ENCODE results near the gene GFRAL. TPM values are rescaled to one million over a fixed set of nuclear protein-coding genes. Genes with fewer than 3 reads are reported as not detected.

Gene GFRAL
- total and polyA plus RNA-seq, 2 of the 4 experiments (the other 2 are of a cell fraction) = not detected

- Histone ChIP-seq H2AK5ac (ENCODE audit: low read depth, low read length) (no peak overlapping the region), H3K9ac (ENCODE audit: low read depth, low read length) (no peak overlapping the region), H3K27ac (ENCODE audit: insufficient read depth, low read length) (no peak overlapping the region), H2BK5ac (ENCODE audit: low read depth, low read length, poor library complexity, severe bottlenecking) (no peak overlapping the region), H2AFZ (replicated peaks; ENCODE audit: low read length, poor library complexity) (no peak overlapping the region), H4K91ac (ENCODE audit: insufficient read depth, low read depth, low read length) (no peak overlapping the region), H3K4me1 (ENCODE audit: control insufficient read depth, insufficient read depth, low read length) (peaks cover 4% of the 10 kb centered on the region; the same call in 1 of the 2 replicates), H3K4ac (ENCODE audit: low read depth, low read length) (no peak overlapping the region), H4K5ac (ENCODE audit: low read depth, low read length) (no peak overlapping the region), H3K4me2 (ENCODE audit: low read depth, low read length) (no peak overlapping the region), H3K23ac (ENCODE audit: low read depth, low read length) (no peak overlapping the region), H3K18ac (ENCODE audit: low read depth, low read length) (no peak overlapping the region), H3K4me3 (ENCODE audit: insufficient read depth, low read depth, low read length) (no peak overlapping the region), H3K14ac (replicated peaks; ENCODE audit: low read depth, low read length) (no peak overlapping the region), H4K8ac (ENCODE audit: low read depth in 2 of 2, low read length in 2 of 2) (no peak overlapping the region), H3K27me3 (ENCODE audit: control insufficient read depth, insufficient read depth, low read length) (no peaks in the 10 kb centered on the region), H2BK15ac (ENCODE audit: low read depth, low read length) (no peak overlapping the region), H2AK9ac (replicated peaks; ENCODE audit: low read depth, low read length, poor library complexity) (no peak overlapping the region), H4K20me1 (ENCODE audit: insufficient read depth, low read length) (no peaks in the 10 kb centered on the region), H3K79me1 (ENCODE audit: low read depth in 1 of 2, low read length in 2 of 2) (no peaks in the 10 kb centered on the region), H2BK120ac (ENCODE audit: low read depth, low read length) (no peak overlapping the region), H3K56ac (ENCODE audit: extremely low read depth, insufficient read depth, low read length) (no peak overlapping the region), H3K9me3 (ENCODE audit: control insufficient read depth, insufficient read depth, low read length) (no peaks in the 10 kb centered on the region), H2BK20ac (ENCODE audit: low read depth, low read length) (no peak overlapping the region), H3K36me3 (ENCODE audit: control insufficient read depth, insufficient read depth, low read length) (no peaks in the 10 kb centered on the region), H3K9me1 (ENCODE audit: insufficient read depth, low read length) (no peaks in the 10 kb centered on the region; the same call in 1 of the 2 replicates)
- 67% methylated on average over 3 of the region's 7 CpGs; no CpG with 5 or more reads in 1 of the 2 experiments for WGBS, 2 experiments (ENCODE audit: extremely low coverage in 2 of 2, insufficient read length in 1 of 2)
- no peak for ATAC-seq (ENCODE audit: low read depth)
- in situ Hi-C loops (cut with MboI; ENCODE audit: low sequenced_read_pairs) = no loop called here
- ChIA-PET CTCF (no interaction called here), POLR2A (ENCODE audit: unreplicated experiment) (no interaction called here)
- dilution Hi-C loops (cut with HindIII; ENCODE audit: low sequenced_read_pairs, unreplicated experiment) = no loop called here
- DNase-seq = no peak
- TF ChIP-seq RAD21 (IDR thresholded peaks at IDR 0.05; ENCODE audit: low read length) (no peak), RCOR1 (IDR thresholded peaks at IDR 0.05; ENCODE audit: insufficient replicate concordance, low read length) (no peak), POLR2A (IDR thresholded peaks at IDR 0.05; ENCODE audit: low read depth, low read length) (no peak), FOS (IDR thresholded peaks at IDR 0.05; ENCODE audit: low read depth, low read length) (no peak), CEBPB (IDR thresholded peaks at IDR 0.05; ENCODE audit: low read depth, low read length) (no peak), MXI1 (IDR thresholded peaks at IDR 0.05; ENCODE audit: borderline replicate concordance, low read depth, low read length) (no peak), RFX5 (IDR thresholded peaks at IDR 0.05; ENCODE audit: low read depth, low read length) (no peak), CTCF (conservative IDR thresholded peaks at IDR 0.05; ENCODE audit: low read depth, low read length) (no peak), BHLHE40 (IDR thresholded peaks at IDR 0.05; ENCODE audit: low read depth, low read length) (no peak), MAZ (IDR thresholded peaks at IDR 0.05; ENCODE audit: borderline replicate concordance, low read depth, low read length) (no peak), NFE2L2 (IDR thresholded peaks at IDR 0.05; ENCODE audit: low read depth, low read length) (no peak)
- intact Hi-C loops (cut with micrococcal nuclease) = no loop called here
- BruUV-seq (replicated peaks) = no TSS peak
Measured at GRCh38 chr6:55405474-55406235, 78.4 kb downstream of the GFRAL start.
